H1 (cell line): ENCODE results near the gene XK. TPM values are rescaled to one million over a fixed set of nuclear protein-coding genes. Genes with fewer than 3 reads are reported as not detected.

Source experiments
- NANOG ChIP-seq: IDR thresholded peaks from 2 replicates; pipeline ENCODE4 v1.6.1; 2011; ENCODE audit warnings: low read length, low read depth, mild to moderate bottlenecking, inconsistent platforms; ENCODE audit not compliant: insufficient read depth, poor library complexity, severe bottlenecking
- polyA plus RNA-seq, 7 experiments: library from polyadenylated mRNA; depleted of rRNA in 3 of 7; stranded (reverse) in 5 of 7; unstranded in 2 of 7; fragments of >200 nt in 5 of 7; fragments of 200-250 nt in 2 of 7; gene quantifications; 1 replicate in 5 of 7; 2 replicates in 1 of 7; 4 replicates in 1 of 7; pipeline versions ENCODE4 v1.2.1 to v1.2.3, GENCODE V29; 2011 to 2013; ENCODE audit warnings: missing spikeins in 2 of 7, mixed read lengths in 2 of 7
- total RNA-seq: library from RNA; stranded (reverse); fragmentation: NEBNext Ultra II Directional; extraction: Animal tissue kit (Norgen Biotek cat#: 25700); gene quantifications from 2 replicates; pipeline ENCODE4 v1.2.1, GENCODE V29; 2021

XK gene
- total and polyA plus RNA-seq, 2 of the 8 experiments (the other 6 are each of a cell fraction or from before 2014, with no cell fraction given): 0.76 to 0.84 TPM

DNA sequence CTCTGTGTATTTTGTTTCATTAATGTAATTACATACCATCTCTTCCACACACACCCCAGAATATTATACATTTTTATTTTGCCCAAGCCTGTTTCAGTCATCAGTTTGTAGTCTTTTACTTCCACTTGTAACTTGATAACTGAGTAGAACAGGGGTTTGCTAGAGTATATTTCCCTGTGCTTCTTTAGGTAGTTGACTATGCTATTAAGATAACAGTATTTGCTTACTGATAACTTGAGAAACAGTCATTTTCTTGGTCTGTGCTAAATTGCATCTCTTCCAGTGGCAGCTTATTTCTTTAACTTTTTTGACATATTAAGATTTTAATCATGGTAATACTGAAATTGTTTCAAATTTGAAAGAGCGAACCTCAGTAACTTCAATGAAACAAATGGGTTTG is 7.0 kb upstream of the XK start (continued):
- no peak for TF ChIP-seq NANOG
